ENCODE measurements around the gene ALK.

- TF ChIP-seq CTCF (conservative IDR thresholded peaks at IDR 0.05; ENCODE audit: low read depth, low read length) (no peak), EZH2 (IDR thresholded peaks at IDR 0.05; ENCODE audit: low read length, unreplicated experiment) (no peak), EZH2phosphoT487 (IDR thresholded peaks at IDR 0.05; ENCODE audit: borderline replicate concordance, low read length) (no peak)
Observed at GRCh38 chr2:29480426-29480825, 441.0 kb downstream of the ALK start.
